ENCODE data around the gene RPS15.
A peak's percentile ranks its signal among the peaks of the same experiment; 100 is the strongest.
"Not testable (repeated sequence)": the region's sequence is repeated elsewhere in the genome, so short reads cannot be mapped to it uniquely, and the experiment has no call there.

RPS15 gene

DNA sequence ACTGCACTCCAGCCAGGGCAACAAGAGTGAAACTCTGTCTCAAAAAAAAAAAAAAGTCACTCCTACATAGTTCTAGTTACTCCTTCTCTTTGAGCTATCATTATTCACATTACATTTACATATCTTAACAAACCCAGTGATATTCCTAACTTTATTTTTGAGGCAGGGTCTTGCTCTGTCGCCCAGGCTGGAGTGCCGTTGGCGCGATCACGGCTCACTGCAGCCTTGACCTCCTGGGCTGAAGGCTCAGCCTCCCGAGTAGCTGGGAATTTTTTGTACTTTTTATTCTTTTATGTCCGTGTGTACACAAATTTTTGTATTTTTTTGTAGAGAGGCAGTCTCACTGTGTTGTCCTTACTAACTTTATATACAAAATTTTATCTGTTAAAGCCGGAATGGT, 587 bp upstream of the RPS15 start:
- no peak for DNase-seq

DNA sequence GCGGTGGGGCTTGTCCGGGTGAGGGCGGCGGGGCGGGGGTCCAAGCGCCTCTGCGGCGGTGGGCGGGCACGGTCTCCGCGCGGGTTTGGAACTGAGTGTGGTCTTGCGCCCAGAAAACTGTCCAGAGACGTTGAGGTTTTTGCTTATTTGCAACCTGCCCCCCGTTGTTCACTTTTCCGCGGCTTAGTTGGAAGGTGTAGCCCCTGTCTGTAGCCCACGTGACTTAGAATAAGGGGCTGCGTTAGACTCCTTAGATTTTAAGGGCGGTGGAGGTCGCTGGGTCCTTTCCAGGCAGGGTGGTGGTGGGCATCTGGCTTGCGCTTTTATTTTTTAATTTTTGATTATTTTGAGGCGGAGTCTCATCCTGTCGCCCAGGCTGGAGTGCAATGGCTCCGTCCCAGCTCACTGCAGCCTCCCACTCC, 748 bp downstream of the RPS15 start:
- no peak for DNase-seq

DNA sequence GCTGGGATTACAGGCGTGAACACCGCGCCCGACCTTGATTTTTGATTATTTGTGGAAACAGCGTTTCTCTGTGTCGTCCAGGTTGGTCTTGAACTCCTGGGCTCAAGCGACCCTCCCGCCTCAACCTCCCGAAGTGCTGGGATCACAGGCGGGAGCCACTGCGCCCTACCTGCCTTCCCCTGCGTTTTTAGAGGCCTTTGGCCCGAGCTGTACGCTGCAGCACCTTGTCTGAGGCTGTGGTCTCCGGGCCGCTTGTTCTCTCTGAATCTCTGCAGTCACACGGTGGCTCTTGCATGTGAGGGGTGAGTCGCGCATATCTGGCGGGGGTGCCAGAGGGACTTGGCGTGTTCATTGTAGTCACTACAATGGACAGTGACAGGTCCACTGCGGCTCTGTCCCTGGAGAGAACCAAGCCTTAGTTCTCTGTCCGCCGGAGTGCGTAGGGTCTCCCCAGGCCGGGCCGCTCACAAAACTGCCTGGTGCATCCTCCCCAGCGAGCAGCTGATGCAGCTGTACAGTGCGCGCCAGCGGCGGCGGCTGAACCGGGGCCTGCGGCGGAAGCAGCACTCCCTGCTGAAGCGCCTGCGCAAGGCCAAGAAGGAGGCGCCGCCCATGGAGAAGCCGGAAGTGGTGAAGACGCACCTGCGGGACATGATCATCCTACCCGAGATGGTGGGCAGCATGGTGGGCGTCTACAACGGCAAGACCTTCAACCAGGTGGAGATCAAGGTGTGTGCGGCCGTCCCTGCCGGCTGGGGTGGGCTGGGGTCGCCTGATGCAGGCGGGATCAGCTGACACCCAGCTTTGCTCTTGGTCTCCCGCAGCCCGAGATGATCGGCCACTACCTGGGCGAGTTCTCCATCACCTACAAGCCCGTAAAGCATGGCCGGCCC, 1.6 kb downstream of the RPS15 start:
- DNase-seq = not testable (repeated sequence)

DNA sequence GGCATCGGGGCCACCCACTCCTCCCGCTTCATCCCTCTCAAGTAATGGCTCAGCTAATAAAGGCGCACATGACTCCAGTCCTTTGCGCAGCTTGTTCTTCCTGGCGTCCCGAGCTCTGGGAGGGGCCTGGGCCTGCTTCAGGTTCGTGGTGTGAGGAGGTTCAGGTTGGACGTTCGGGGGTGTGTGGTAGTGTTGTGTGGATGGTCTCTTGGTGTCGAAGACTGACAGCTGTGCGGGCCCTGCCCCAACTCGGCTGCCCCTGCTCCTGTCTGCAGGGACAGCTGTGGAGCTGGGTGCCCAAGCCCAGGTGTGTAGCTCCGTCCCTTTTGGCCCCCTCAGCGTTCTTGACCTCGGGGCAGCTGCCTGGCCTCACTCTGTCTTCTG, 2.2 kb downstream of the RPS15 start:
- no peak for DNase-seq

DNA sequence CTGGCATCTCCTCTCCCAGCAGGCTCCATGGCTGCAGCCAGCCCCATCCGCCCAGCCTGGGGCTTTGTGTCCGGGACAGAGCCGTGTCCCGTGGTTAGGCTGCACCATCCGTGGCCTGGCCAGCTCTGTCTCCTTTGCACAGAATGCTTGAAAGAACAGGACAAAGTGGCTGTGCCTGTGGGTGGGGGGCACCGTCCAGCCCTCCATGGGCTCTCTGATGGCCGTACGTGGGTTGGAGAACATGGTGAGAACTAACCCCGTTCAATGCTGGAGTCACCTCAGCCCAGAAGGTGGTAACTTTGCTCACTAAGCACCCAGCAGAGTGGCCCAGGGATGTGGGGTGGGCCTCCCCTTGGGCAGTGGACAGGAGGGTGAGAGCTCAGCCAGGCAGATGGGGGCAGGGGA, 2.8 kb downstream of the RPS15 start:
- DNase-seq = no peak

DNA sequence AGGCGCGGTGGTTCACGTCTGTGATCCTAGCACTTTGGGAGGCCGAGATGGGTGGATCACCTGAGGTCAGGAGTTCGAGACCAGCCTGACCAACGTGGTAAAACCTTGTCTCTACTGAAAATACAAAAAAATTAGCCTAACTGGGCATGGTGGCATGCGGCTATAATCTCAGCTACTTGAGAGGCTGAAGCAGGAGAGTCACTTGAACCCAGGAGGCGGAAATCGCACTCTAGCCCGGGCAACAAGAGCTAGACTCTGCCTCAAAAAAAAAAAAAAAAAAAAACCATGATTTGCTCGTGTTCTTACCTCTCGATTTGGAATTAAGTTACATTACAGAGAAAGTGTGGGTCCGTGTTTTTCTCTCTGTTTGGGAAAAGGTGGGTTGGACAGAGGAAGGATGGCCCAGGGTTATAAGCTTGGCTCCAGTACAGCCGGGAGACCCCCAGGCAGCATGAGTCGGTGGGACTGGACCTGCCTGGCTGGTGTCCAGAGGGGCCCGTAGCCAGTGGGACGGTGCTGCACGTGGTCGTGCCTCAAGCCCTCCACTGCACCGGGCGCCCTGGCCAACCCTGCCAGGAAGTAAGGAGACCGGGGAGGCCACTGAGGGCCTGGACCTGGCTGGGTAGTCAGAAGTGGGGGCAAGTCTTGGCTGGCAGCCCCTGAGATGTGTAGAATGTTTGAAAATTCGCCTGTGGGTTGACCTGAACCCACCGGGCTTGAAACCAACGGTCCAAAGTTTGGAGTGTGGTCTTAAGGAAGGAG, 3.7 kb downstream of the RPS15 start:
- DNase-seq = no peak

DNA sequence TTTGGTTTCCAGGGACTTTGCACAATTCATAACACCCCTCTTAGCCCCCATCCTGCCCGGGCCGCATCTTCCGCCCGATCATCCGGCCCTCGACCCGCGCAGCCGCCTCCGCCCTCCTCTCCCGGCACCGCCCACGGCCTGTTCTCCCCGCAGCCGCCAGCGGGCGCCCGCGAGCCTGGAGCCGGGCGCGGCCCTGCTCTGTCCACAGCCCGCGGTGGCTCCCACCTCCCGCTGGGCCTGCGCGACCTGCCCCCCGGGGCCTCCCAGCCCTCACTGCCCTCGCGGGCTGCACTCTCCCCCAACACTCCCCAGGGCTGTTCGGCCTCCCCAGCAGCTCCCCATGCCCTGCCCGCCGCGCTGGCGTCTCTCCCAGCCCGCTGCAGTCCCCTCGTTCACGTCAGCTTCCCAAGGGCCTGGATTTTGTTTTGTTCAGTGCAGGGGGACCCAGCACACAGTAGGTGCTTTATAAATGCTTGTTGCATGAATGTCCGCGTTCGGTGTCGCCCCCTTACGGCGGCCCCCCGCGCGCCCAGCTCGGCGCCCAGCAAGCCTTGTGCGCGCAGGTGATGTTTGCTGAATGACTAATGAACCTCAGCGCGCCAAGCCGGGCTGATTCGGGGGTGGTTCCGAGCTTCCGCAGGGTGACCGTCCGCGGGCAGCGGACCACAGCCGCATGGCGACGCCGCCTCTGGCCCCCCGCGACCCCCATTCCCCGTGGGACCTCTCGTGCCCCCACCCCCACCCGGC, 7.2 kb downstream of the RPS15 start:
- DNase-seq = peak; percentile 59

DNA sequence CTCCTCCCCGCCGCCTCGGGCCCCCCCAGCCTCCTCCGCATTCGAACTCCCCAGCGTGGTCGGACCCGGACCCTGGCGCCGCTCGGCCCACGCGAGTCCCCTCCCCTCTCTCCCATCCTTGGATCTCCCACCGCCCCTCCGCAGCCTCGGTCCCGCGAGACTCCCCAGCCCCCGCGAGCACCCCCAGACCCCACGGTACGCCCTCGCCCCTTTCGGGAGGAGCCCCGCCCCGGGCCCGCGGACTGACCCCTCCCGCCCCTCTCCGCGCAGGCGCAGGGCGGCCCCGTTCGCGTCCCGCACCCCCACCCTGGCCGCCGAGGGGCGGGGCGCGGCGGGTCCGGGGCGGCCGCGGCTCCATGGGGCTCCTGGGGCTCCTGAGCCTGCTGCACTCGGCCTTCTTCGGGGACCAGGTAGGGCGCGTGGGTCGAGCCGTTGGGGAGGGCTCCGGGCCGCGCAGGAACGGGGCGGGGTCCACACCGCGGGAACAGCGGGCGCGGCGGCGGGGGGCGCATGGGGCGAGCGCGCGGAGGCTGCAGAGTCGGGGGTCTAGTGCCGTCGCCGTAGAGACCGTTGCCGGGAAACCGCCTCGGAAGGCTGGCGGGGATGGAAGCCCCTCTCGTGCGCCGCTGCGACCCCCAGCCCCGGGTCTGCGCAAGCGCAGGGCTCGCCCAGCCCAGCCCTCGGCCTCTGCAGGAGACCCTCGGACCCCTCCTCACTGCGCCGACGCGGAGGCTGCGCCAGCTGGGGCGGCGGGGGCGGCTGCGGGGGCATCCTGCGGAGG, 7.9 kb downstream of the RPS15 start:
- DNase-seq = peak; percentile 50

DNA sequence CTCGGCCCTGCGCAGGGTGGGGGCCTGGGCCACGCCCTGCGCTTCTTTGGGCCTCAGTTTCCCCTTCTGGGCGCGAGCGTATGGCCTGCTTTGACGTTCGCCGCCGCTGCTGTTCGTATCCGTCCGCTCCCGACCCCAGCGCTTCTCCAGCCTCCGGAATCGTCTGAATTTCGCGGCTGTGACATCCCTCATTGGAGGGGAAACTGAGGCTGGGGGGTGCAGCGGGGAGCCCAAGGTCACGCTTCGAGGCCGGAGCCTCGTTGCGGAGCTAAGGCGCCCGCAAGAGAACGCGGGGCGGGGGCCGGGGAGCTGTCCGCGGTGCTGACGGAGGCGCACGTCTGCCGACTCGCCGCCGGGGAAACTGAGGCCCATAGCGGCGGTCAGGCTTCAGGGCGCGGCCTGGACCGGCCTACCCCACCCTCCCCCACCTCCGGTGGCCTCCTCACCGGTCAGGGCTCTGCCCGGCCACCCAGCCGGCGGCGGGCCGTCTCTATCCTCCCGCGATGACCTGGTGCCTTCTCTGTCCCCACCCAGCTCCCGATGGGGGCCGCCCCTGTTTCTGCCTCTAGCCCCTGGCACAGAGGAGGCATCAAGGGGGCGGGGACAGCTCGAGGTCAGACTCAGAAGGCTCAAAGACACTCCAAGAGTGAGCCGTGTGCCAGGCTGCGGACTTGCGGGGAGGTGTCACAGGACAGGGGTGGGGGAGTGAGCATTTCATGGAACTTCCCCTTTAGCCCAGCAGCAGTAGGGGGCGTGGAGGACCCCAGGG, 8.7 kb downstream of the RPS15 start:
- DNase-seq = no peak

DNA sequence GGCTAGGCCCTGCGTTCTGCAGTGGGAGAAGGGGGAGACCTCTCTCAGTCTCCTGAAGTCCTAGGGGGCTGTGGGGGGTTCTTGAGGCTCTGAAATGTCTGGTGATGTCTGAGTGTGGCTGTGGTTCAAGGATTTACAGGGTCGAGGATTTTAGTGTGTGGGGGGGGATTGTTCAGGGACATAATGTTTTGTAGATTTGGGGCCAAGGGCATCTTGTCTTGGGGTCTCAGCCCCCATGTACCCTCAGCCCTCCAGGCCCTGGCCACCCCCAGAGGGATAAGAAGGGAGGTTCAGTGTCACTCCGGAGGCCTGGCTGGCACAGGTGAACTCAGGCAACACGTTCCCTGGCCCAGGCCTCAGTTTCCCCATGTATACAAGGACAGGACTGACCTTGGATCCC, 9.3 kb downstream of the RPS15 start:
- no peak for DNase-seq

DNA sequence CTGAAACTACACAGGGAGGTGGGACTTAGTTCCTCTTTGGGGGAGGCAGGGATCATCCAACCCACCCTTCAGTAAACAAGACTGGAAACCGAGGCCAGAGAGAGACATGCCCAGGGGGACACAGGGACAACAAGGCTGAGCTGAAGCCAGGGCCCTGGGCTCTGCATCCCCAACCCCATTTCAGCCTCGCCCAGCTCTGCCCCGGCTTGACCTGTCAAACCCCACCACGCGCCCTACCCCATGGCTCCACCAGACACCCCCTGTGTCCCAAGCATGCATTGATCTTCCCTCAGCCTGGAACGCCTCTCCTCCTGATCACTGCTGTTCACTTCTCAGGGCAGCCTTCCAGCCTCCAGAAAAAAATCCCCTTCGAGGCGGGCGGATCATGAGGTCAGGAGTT, 9.7 kb downstream of the RPS15 start:
- DNase-seq = no peak

DNA sequence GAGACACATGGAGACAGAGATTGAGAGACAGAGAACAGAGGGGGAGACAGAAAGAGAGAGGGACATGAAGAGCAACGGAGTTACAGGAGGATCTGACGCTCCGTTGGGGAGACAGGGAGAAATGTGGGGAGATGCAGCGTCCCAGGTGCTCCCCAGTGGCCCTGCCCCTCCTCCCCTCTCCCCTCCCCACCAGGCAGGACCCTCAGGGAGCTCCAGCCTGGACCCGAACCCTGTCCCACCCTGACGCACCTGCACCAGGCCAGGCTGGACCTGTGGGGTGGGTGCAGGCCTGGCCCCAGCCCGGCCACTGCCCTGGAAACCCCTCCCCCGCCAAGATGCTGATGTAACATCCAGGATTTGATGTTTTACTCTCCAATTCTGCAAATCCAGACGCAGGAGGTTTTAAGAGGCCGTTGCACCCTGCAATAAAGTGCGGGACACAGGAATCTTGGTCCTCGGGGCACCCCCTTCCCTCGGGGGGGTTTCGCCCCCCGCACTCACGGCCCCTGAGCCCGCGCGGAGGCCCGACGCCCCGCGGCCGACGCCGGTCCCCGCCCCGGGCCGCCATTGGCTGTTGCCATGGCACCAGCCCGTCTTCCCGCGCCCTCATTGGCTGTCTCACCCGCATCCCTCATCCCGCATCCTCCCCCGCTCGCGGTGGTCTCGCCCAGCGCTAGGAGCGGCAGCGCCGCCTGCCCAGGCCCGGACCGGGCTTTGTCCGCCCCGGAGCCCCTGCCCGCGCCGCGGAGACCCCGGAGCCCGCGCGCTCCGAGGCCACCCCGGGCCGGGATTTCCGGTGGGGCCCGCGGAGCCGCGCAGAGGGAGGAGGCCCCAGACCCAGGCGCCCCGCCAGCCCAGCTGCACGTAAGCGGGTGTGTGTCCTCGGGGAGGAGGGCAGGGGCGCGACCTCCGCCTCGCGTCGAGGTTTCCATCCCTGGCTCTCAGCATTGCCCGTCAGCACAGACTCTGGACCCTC, 11.6 kb downstream of the RPS15 start, which contains the start of gene APC2:
Gene APC2, plus strand, starts transcription at position 655 of the 976 bp plus-strand sequence. CDS start 2,881 bp downstream, outside the sequence.
- DNase-seq = peak; percentile 79

DNA sequence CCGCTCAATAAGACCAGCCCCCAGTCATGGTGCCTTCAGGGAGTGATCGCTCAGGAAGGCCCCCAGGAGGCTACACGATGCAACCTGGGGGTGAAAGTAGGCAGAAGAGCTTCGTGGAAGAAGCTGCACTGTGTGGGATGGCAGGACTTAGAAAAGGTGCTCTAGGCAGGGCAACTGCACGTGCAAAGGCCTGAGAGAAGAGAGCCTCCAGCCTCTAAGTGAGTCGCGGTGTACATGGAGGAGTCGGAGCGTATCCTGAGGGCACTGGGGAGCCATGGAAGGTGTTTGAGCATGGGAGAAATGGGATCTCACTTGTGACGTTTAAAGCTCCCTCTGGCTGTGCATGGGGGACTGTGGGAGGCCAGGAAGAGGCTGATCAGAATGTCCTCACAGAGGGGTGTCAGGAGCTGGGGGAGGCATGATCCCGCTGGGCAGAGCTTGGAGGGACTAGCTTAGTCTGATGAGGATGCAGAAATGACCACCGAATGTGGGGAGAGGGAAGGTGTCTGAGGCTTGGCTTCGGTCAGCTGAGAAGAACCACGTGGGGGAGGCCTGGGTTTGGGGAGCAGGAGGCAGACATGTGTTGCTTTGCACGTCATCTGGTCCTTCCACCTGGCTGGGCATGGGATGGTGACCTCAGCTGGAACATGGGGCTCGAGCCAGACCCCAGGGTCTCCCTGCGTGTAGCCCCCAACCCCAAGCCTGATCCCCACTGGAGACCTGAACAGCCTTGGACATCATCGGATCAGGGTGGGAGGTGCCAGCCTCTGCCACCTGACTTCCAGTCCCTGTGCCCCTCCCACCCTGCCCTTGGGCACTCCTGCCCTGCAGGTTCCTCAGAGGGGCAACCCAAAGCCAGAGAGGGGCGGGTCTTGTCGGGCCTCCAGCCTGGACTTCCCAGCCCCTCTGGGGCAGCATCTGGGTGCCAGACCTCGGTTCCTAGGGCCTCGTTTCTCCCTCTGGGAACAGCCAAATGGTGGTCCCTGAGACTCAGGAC, 12.8 kb downstream of the RPS15 start:
- no peak for DNase-seq

DNA sequence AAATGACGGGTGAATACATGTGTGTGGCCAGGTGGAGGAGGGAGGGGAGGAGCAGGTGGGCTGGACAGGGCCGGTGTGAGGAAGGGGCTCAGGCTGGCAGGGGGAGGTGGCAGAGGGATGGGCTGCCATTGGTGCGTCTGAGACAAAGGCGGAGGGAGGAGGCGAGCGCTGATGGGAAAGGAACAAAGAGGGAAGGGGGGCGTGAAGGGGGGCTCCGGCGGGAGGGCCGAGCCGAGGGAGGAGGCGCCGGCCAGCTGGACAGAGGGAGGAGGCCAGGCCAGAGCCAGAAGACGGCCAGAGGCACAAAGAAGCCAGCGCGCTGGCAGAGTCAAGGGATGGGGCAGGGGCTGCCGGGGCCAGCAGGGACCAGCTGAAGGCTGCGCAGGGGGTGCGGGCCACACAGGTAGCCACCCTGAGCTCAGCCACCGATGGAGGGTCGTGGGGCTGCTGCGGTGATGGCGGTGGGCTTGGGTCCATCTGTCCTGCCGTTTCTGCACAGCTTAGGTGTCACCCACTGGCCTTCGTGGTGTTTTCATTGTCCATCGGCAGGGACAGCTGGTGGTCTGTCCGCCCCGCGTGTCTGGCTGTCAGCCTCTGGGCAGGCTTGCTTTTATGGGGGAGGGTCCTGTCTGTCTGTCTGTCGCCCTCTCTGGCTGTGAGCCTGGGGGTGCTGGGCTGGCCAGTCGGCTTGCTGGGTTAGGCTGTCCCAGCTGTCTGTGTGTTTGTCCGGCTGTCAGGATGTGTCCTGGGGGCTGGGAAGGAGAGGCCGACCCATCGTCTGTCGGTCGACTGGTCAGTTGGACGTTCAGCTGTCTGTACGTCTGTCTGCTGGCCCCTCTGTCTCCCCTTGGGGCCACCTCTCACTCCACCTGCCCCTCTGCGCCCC, 14.0 kb downstream of the RPS15 start:
- no peak for DNase-seq

DNA sequence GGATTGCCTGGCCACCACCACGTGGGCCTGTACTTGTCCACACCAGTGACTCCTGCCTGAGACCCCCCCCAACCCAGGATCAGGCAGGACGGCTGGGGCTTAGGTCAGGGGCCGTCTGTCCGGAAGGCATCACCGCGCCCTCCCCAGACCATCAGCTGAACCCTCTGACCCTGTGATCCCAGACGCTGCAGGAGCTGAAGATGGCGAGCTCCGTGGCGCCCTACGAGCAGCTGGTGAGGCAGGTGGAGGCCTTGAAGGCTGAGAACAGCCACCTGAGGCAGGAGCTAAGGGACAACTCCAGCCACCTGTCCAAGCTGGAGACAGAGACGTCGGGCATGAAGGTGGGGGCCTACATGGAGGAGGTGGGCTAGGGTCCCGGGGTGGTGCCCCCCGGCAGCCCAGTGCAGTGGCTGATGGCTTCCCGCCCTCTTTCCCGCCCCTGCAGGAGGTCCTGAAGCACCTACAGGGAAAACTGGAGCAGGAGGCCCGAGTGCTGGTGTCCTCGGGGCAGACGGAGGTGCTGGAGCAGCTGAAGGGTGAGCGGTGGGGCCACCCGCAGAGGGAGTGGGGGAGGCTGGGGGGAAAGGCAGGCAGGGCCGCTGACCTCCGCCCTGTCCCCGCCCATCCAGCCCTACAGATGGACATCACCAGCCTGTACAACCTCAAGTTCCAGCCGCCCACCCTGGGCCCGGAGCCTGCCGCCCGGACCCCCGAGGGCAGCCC, 14.8 kb downstream of the RPS15 start:
- no peak for DNase-seq

DNA sequence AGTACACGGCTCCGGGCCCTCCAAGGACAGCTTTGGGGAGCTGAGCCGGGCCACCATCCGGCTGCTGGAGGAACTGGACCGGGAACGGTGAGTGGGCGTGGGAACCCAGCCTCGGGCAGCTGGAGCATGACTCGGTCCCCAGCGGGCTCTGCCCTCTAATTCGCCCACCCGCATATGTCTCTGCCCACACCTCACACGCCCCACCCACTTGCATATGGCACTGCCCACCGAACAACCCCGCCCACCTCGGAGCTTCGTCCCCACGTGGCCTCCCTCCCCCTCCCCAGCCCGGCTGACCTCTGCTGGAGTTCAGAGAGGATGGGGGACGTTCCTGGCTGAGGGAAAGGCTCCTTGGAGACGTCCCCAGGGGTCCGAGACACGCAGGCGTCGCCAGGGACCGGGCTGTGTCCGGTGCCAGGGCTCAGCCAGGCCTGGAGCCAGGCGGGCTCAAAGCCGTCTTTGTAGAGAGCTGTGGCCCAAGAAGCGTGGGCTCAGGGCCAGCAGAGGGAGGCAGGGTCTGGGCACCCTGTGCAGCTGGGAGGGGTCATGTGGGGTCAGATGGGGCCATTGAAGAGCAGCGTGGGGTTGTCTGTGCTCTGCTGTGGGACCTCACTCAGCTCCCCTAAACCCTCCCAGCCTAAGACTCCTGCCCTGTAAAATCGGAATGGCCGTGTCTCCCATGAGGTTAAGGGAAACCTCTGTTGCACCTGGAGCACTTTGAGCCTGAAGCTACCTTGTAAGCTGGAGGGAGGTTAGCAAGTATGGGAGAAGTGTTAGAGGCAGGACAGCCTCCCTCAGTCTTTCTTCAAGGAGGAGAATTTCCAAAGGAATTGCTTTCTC, 15.5 kb downstream of the RPS15 start:
- no peak for DNase-seq

DNA sequence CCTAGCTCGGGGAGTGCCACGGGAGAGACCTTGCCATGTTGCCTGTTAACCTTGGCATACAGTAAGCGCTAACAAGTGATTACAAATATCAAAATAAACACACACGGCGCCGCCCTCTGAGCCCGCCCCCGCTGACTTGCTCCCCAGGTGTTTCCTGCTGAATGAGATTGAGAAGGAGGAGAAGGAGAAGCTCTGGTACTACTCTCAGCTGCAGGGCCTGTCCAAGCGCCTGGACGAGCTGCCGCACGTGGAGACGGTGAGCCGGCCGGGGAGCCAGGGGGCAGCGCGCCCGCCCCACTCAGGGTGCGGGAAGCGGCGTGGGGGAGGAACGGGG, 16.8 kb downstream of the RPS15 start:
- DNase-seq = no peak
